ENCODE data around the gene EXOC4.

Gene EXOC4

DNA sequence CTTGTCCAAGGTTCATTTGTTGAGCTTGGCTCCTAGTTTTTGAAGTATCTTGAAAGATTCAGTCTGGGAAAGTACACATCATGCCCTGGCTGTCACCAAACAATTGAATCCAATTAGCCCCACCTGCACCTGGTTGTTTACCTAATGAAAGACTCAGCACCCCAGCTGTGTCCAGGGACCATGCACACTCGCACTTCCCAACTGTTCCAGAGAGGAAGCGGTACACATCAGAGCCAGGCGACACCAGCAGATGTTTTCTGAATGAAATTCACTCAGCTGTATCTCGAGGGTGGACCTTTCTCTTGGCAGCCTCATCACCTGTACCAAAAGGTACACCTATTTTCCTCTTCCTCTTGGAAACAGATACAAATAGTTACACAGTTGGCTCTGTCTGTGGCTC lies 657.9 kb downstream of the EXOC4 start:
- no peak for DNase-seq

DNA sequence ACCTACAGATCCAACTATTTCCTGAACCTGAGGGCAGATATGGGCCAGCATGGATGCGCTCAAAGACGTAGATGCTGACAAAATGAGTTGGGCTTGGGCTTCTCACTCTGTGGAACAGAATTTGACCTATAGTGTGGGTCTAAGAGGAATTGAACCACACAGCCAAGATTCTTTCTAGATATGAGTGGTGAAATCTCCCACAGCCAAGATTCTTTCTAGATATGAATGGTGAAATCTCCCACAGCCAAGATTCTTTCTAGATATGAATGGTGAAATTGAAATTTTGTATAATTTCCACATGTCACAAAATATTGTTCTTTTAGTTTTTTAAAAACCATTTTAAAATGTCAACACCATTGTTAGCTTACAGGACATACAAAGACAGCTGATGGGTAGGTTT lies 658.8 kb downstream of the EXOC4 start:
- DNase-seq, result no peak

GRCh38 chr7:133912916-133913697 lies 660.2 kb downstream of the EXOC4 start:
- DNase-seq, result no peak

GRCh38 chr7:133916621-133917020 lies 663.7 kb downstream of the EXOC4 start:
- no peak for DNase-seq

- no peak for DNase-seq
These were observed 666.9 kb downstream of the EXOC4 start for GRCh38 chr7:133919810-133920209.

GRCh38 chr7:133921635-133922182 lies 668.8 kb downstream of the EXOC4 start:
- DNase-seq, result no peak

- no peak for DNase-seq
These were observed 671.1 kb downstream of the EXOC4 start for GRCh38 chr7:133923974-133924373.

- no peak for DNase-seq
These were observed 678.2 kb downstream of the EXOC4 start for GRCh38 chr7:133931053-133931452.

- no peak for DNase-seq
These were observed 679.7 kb downstream of the EXOC4 start for GRCh38 chr7:133932591-133932990.

DNA sequence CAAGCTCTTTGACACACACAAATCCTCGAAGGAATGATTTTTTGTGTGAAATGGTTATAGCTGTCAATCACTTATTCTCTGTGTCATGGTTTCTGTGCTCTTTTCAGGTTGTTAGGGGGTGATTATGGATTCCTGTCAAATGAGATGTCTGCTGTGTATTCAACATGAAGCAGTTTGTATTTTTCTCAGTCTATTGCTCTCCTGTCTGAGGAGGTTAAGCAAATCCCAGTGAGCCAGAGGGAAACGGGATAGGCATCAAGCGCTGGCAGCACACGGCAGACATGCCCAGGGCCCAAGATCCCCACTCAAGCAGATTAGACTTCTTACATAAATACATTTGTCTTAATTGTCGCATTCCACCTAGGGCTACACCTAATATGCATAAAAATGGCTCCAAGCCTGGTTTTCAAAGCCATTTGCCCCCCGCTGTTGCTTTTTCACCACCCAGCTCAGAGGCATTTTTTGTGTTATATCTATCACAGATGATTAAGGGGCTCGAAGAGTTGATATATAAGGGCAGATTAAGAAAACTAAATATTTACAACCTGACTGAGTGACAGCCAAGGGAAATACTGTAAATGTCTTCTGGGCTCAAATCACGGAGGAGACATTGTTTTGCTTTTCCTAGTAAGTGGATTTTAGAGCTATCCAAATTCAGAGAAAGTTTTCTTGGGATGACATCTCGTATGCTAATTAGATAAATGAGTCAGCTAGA lies 681.5 kb downstream of the EXOC4 start:
- DNase-seq, result no peak

GRCh38 chr7:133934977-133935330 lies 682.1 kb downstream of the EXOC4 start:
- DNase-seq, result no peak

GRCh38 chr7:133936074-133936473 lies 683.2 kb downstream of the EXOC4 start:
- no peak for DNase-seq

GRCh38 chr7:133937786-133938185 lies 684.9 kb downstream of the EXOC4 start:
- no peak for DNase-seq

GRCh38 chr7:133940368-133940767 lies 687.5 kb downstream of the EXOC4 start:
- DNase-seq, result no peak

- DNase-seq, result no peak
These were observed 688.6 kb downstream of the EXOC4 start for GRCh38 chr7:133941496-133941895.

GRCh38 chr7:133945497-133945896 lies 692.6 kb downstream of the EXOC4 start:
- DNase-seq, result no peak

GRCh38 chr7:133947458-133948254 lies 694.8 kb downstream of the EXOC4 start:
- no peak for DNase-seq

- no peak for DNase-seq
These were observed 695.7 kb downstream of the EXOC4 start for GRCh38 chr7:133948588-133948987.

DNA sequence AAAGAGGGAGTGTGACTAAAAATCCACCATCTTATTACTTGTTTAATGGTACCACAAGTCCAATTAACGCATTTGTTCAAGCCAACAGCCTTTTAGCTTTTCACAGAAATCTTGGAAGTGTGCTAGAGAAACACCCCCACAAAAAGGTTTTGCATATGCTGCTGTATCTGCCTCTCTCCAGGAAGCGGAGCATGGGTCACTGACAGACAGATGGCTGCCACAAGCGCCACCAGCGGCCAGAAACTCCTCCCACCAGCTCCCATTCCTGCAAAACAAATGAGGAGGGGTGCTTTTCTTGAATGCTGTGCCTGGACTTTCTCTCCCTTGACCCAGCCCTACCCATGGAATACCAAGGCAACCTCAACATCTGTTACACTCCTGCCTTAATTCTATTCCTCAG lies 698.0 kb downstream of the EXOC4 start:
- DNase-seq, result no peak

DNA sequence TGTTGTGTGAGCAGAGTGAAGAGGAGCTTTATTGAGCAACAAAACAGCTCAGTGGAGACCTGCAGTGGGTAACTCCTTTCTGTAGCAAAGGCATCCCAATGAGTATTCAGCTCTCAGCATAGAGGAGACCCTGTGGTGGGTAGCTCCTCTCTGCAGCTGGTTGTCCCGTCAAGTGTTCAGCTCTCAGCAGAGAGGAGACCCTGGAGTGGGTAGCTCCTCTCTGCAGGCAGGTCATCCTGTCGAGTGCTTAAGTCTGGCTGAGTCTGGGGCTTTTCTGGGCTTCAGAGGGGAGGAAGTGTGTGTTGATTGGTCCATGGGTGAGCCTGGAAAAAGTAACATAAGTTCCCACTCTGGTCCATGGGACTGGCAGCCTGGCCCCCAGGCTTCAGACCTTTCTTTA lies 702.3 kb downstream of the EXOC4 start:
- DNase-seq, result no peak

DNA sequence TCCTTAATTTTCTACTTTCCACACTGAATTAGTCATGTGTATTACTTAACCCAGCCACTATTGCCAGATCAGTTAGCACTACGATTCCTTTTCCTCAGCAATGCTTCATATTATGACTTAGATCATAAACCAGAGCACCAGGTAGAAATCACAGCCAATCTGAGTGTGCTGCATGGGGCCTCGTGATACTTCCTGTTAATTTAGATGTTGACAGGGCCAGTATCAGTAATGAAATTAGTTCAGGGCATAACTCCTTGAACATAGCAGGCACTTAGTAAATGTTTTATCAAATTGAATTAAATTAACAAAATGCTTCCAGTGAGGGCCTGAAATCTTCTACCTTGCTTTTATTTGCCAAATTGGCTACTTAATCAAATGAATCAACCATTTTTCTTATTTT lies 705.0 kb downstream of the EXOC4 start:
- DNase-seq, result no peak

DNA sequence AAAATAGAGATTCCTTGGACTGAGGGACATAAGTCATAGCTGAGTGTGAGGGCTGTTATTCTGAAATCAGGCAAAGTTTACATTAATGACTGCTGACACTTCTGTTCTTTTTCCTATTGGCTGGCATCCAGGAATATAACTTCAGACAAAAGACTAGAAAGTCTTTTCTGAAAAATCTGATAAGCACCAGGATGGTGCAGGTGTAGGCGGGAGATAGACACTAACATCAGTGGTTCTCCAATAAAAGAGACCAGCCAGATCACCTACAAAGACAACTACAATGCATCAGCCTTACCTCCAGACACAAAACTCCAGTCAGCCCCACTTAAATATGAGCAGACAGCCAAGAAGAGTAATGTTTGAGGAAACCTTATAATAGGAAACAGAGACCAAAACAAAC lies 705.9 kb downstream of the EXOC4 start:
- DNase-seq, result no peak

GRCh38 chr7:133959505-133959904 lies 706.6 kb downstream of the EXOC4 start:
- no peak for DNase-seq

- DNase-seq, result no peak
These were observed 708.8 kb downstream of the EXOC4 start for GRCh38 chr7:133961724-133962123.
